HG03135 (cell line): Measurements from ENCODE around the gene MED20.
A peak's percentile ranks its signal among the peaks of the same experiment; 100 is the strongest.

Experiments
- ATAC-seq: cut with Tn5 transposase; IDR thresholded peaks from one replicate; pipeline ENCODE4 v1.9.1; 2021; ENCODE audit warnings: mild to moderate bottlenecking, moderate library complexity; ENCODE audit not compliant: unreplicated experiment

Gene MED20

DNA sequence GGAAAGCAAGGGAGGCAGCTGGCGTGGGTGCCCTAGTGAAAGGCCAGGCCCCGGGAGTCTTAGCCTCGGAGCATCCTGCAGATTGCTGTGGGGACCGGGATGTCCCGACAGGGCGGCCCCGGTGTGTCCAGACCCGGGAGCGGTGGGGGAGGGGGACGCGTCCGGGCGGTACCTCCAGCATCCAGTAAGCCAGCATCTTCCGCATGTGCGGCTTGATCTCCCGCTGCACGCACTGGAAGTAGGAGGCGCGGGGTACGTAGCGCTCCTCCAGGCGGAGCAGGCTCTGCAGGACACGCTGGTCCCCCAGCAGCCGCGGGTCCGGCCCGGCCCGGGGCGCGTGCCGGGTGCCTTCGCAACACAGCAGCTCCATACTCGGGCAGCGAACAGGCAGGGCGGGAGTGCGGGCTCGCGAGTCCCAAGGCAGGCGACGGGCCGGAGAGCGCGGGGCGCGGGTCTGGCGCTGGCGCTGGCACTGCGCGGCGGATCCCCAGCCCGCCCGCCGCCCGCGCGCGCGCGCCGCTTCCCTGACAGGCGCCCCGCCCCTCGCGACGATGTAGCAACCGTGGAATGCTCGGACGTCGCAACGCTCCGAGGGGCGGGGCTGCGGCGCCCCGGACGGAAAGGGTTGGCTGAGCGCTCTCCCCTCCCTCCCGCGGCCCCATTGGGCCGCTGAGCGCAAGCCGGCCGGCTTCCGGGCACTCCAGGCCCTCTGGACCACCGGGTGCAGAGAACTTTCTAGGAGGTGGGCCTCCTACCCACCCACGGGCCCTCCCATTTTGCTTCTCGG, 20.5 kb upstream of the MED20 start, which contains the start of gene CCND3:
Gene CCND3 (minus strand): TSS at position 529 of the 787 bp plus-strand sequence. CDS start 159 bp downstream, at position 370.
- ATAC-seq, result peak; percentile 85

DNA sequence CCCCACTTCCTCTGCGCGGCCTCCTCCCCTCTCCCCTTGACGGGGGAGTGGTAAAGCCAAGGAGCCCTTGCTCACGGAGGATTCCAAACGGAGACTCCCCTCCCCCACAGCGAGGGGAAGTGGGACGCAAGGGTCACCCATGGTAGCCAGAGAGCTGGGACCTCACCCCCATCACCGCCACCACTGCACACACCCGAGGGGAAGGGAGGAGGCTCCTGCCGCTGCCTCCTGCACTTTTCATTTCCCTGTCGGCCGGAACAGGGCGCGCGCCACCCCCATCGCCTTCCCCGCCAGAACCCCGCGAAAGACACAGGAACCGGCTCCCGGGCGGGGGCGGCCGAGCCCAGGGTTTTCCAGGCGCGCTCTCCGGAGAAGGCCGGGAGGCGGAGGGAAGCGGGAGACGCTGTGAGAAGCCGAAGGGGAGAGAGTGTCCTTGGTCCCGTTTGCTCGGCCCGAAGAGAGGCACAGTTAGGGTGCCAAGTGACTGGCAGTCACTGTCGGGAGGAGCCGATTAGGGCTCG, 19.9 kb upstream of the MED20 start:
- ATAC-seq, result no peak

DNA sequence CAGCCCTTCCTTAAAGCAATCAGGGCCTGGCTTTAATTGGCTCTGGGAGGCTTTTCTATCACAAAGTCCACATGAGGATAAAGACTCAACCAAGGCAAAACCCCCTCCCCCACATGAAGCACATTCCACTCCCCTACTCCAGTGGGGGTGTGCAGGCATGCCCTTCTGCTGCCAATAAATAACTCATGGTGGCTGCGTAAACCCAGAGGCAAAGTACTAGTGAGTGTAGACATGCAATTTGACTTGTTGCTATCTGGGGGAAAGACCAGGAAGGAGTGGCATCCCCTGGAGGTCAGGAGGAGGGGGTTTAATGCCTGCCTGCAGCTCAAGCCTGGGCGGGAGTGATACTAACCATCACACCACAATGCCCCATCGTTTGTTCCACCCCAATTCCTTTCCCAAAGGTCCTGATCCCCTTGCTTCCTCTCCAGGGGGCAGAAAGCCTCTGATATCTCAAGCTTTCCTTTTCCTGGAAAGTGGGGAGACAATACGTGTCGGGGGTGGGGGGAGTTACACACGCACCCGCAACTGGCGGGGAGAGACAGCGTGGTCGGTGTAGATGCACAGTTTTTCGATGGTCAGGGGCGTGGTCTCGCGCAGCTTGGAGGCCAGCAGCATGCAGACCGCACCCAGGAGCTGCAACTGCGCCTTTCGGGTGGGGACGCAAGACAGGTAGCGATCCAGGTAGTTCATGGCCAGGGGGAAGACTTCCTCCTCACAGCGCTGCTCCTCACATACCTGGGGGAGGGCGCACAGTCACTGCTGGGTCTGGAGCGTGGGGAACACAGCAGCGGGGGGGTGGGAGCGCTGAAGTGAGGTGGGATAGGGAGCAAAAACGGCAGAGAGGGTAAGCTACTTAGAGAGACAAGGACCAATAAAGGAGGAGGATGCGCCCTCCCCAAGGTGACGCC, 19.2 kb upstream of the MED20 start:
- no peak for ATAC-seq

DNA sequence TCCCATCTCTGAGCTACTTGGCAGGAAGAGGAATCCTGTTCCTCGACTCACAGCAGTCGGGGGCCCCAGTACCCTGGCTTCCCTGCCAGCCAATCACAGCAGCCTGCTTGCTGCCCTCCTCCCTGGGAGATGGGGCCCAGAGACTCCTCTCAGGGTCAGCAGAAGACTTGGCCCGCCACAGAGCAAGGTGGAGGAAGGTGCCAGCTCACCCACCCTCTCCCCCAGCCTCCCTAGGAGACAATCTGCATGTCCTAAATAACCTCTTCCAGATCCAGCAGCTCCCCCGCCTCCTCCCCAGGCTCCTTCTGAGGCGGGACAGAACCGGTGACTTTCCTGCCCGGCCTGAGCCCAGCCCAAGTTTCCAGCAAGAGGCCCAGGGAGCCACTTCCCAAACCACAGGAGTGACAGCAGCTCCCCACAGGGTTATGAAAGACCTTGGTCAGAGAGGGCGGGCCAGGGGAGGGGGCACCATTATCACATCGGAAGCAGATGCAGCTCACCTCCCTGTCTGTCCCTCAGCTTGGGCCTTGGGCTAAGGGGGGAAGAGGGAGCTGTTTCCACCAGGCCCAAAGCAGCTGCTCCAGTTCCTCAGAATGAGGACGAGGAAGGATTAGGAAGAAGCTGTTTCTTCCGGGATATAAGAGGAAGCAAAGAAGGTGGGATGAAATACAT, 18.4 kb upstream of the MED20 start:
- no peak for ATAC-seq

DNA sequence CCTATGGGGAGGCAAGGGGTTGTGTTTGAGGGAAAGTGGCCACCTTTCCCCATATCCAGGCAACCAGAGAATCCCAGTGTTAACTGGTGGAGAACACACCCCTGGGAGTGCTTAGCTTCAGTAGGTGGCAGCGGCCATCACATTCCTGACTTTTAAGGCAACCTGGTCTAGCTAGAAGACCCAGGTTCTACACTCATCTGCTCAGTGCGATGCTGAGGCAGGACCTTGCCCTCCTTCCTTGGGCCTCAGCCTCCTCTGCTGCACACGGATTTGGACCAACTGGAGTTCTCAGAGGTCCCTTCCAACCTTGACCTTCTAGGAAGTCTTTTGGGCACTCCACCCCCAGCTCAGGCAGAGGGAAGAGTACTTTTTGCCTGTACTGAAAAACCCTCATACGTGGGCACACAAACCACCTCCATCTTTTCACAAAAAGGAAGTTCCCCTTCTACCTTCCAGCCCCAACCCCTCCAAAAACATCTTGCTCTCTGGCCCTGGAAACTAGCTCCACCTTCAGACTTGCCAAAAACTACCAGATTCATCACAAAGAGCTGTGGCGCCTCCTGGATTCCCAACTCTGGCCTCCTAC, 17.7 kb upstream of the MED20 start:
- ATAC-seq, result no peak

DNA sequence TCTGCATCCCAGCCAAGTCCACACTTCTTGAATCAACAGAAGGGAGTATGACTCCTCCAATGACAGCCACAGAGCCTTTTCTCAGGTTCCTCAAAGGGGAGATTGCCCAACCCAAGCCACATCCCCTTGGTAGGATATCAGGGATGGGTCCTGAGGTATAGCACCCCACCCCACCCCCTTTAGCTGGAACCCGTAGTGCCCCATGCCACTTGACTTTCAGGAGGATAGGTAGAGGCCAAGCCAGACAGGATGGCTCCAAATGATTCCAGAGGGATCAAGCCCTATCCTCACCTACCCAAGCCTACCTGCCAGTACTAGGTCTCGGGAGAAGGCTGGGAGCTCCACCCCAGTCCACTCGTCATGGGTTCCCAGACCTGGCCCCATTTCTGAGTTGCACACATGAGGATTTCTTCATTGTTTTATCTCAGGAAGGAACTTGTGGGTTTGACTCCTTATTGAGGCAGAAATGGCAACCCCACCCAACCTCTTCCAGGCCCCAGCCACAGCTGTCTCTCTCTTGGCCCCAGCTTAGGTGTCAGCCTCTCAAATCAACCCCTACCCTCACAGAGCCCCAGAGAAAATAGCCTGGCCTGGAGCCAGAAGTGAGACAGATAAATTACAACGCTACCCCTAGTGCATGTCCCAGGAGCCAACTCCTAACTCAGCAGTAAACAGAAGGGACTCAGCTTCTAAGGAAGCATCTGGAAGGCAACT, 17.1 kb upstream of the MED20 start:
- no peak for ATAC-seq

DNA sequence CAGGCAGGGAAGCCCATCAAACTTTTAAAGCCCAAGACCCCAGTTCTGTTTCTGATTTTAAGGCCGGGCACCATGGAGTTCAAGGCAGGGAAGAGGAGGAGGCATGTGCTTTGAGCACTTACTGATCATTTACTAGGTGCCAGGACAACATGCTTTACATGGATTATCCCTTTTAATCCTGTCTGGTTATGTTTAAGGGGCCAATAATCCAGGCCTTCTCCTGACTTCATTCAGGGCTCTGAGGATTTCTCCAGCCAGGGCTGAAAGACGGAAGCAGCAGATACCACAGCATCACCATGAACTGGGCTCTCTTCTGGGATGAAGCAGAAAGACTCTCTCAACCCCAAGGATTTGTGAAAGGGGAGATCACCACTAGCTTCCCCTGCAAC, 16.5 kb upstream of the MED20 start:
- no peak for ATAC-seq

DNA sequence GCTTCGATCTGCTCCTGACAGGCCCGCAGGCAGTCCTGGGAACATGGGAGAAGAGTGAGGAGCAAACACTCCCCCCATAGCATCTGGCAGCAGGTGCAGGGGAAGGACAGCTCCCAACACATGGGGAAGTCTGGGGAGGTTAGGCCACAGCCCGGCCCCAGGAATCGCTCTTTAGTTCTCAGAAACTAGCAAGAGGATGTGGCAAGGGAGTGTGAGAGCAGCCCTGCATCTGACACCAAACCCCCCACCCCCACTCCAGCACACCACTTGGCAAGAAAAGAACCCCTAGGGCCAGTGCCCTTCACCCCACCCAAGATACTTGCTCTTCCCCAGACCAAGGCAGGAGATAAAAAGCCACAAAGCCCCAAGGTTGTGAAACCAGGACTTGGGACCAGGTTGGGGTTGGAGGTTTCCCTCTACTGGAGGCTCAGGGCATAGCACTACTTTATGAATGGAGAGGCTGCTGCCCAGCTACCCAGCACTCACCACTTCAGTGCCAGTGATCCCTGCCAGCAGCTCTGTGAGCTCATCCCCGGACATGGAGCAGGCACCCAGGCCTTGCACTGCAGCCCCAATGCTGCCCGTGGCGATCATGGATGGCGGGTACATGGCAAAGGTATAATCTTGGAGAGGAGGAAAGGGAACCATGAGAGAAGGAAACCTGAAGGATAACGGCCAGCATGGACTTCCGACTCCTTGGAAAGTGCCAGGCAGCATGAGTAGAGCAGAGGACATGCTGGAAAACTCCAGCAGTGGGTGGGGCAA, 15.3 kb upstream of the MED20 start:
- no peak for ATAC-seq

DNA sequence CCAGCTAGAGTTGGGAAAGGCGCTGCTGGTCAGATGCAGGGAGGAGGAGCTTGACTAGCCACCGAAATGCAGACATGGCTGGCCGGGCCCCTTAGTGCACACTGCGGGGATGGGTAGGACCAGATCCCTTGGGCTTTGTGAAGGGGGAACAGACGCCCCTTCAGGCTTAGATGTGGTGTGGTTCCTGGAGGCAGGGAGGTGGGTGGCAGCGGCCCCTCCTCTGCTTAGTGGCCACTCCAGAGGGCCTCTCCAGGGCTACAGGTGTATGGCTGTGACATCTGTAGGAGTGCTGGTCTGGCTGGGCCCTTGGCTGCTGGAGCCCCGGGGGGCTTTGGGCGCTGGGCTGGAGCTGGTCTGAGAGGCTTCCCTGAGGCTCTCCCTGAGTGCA, 14.7 kb upstream of the MED20 start:
- ATAC-seq, result no peak

DNA sequence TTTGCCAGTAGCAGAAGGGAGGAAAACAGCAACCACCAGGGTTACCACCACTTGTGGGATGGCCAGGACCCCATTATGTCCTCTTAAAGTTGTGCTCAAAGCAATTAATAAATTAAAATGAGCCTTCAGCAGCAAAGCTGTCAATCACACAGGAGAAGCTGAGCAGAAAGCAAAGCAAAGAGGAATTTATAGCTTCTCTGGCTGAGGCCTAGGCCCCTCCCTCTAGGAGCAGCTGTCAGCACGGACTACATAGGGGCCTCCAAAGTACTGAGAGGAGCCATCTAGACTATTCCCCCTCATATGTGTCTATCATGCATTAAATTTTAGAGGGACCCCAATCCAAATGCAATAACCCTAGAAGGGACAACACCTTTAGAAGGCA, 14.2 kb upstream of the MED20 start:
- no peak for ATAC-seq

DNA sequence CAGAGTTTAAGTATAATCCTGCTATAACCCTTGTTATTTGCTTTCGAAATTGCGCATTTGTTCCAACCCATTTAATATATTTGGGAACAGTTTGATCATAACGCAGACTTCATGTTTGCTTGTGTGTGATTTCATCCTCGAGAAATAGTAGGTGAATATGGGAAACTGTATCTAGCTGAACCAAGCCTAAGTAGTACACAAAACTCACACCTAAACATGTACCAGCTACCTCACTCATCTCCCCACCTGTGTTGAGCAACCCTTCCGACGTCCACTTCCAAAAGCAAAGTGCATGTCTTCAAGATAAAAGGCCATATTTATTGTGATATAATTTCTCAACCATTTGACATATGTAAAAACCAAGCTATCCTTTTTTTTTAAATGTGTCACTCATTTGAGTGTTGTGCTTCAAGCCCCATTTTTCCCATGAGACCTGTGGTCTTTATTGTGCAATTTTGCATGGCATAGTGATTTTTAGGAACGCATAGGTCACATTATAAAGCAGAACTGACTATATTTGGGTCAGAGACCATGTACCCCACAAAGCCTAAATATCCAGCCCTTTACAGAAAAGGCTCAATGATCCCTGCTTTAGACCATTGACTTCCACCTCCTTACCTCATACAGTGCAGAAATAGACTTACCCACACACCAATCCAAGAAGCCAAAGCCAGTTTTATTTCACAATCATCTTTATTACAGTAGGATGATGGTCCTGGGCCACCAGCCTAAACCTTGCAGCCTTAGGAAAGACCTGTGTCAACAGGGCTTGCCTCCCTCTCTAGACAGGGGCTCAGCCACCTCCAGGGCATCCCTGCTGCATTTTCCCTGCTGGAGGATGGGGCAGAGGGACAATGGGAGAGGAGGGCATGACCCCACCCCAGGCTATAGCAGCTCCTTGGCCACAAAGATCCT, 13.6 kb upstream of the MED20 start:
- ATAC-seq, result no peak

DNA sequence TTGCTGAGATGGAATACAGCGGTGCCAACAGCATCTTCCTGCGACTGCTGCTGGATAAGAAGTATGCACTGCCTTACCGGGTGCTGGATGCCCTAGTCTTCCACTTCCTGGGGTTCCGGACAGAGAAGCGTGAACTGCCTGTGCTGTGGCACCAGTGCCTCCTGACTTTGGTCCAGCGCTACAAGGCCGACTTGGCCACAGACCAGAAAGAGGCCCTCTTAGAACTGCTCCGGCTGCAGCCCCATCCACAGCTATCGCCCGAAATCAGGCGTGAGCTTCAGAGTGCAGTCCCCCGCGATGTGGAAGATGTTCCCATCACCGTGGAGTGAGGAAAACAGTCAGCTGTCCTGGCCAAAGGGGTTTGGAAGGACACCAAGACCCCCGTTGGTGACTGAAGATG, 11.4 kb upstream of the MED20 start:
- ATAC-seq, result no peak

DNA sequence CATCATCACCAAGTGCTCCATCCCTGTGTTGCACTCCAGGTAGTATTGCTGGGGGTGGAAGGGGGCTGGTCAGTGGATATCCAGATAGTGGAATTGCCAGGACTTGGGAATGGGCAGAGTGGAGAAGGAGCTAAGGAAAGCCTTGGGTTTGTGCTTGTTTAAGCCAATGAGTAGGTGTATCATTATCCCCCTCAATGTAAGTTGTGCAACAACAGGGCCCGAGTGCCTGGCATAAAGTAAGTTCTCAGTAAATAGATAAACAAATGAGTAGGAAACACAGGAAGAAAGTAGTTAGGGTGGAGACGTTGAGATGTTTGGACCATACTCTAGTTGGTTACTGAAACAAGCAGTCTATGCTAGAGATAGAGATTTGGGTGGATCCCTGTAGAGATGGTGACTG, 10.9 kb upstream of the MED20 start:
- ATAC-seq, result no peak

DNA sequence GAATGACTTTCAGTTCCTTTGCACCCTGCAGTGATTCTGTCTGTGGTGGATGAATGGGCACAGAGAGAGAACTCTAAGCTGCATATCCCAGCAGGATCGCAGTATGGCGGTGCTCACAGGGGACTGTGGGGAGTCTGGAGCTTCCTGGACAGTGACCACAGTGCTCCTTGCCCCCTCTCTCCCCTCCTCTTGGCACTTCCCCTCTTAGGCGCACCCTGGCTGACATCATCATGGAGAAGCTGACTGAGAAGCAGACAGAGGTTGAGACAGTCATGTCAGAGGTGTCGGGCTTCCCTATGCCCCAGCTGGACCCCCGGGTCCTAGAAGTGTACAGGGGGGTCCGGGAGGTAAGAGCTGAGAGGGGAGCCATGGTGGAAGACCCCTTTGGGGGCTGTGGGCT, 9.0 kb upstream of the MED20 start:
- no peak for ATAC-seq

DNA sequence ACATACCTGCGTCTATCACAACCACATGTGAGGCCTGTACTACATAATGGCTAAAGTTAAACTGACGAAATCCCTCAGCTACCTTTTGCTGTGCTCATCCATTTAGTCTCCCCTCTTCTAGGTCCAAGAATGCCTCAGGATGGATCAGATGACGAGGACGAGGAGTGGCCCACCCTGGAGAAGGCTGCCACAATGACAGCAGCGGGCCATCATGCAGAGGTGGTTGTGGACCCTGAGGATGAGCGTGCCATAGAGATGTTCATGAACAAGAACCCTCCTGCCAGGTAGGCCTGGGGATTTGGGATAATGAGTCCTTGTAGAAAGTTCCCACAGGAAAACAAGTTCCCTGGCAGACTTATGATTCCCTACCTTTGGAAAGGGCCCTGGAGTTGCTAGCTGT, 6.3 kb upstream of the MED20 start:
- no peak for ATAC-seq

DNA sequence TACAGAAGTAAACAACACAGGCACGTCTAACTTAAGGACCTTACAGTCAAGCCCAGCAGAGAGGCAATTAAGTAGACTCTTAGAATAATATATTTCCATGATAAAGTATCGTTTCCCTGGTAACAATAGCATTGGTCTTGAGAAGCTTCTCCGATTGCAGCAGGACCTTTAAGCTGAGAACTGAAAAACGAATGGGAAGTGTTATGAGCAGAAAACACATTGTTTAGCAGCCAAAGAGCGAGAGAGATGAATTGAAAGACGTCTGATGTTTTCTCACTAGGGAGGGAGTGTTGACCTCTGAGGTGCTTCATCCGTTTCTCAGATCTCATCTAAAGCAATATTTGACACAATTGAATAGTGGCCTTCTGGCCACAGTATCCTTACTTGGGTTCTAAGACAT, 1.2 kb upstream of the MED20 start:
- no peak for ATAC-seq

DNA sequence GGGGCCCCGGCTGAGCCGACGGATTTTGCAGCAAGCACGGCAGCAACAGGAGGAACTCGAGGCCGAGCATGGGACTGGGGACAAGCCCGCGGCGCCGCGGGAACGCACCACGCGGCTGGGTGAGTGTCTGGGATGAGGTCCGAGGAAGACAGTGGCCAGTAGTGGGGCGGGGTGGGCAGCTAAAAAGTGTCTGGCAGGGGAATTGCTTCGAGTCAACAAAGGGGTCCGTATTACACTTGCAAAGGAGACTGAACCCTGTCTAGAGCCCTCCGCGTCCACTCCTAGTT, 716 bp upstream of the MED20 start:
- no peak for ATAC-seq

DNA sequence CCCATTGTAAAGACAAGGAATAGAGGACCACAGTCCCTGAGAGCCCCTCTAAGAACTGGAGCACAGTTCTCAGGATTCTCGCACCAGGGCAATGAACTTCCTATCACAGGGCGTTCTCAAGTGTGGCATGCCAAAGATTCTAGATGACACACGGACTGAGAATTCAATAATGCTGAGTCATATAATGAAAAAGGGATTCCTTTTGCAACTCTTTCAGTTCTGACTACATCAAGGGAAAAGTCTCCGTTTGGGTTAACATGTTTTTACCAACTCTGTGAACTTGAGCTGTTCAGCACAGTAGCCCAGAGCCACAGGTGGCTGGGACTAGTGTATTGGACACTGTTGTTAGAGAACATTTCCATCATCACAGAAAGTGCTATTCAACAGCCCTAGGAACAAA, 3.4 kb downstream of the MED20 start:
- no peak for ATAC-seq
